Kidney tubule cell (primary cell): Measurements from ENCODE around the gene MRTFB.

Source experiments
- DNase-seq: peaks from one replicate; pipeline ENCODE4 v3.0.0-alpha.2; 2018; ENCODE audit warnings: low spot score

The MRTFB gene

GRCh38 chr16:14284930-14285512 lies 213.9 kb downstream of the MRTFB start:
- no peak for DNase-seq

- DNase-seq = peak; percentile 97
Measured at GRCh38 chr16:14285513-14286367, 214.6 kb downstream of the MRTFB start.

- DNase-seq = no peak
Measured at GRCh38 chr16:14286368-14287230, 215.5 kb downstream of the MRTFB start.

GRCh38 chr16:14289692-14290340 lies 218.7 kb downstream of the MRTFB start:
- DNase-seq = peak; percentile 51

GRCh38 chr16:14291286-14291685 lies 220.2 kb downstream of the MRTFB start:
- DNase-seq = no peak

- no peak for DNase-seq
Measured at GRCh38 chr16:14292051-14292825, 221.1 kb downstream of the MRTFB start.

- no peak for DNase-seq
Measured at GRCh38 chr16:14296663-14297062, 225.5 kb downstream of the MRTFB start.

- no peak for DNase-seq
Measured at GRCh38 chr16:14298374-14299122, 227.4 kb downstream of the MRTFB start.

GRCh38 chr16:14300705-14301168 lies 229.6 kb downstream of the MRTFB start:
- DNase-seq = peak; percentile 83

- peak; percentile 44 for DNase-seq
Measured at GRCh38 chr16:14301169-14302030, 230.3 kb downstream of the MRTFB start.

GRCh38 chr16:14302031-14302398 lies 230.9 kb downstream of the MRTFB start:
- peak; percentile 86 for DNase-seq

GRCh38 chr16:14302399-14303181 lies 231.5 kb downstream of the MRTFB start:
- peak; percentile 29 for DNase-seq

GRCh38 chr16:14303182-14303618 lies 232.1 kb downstream of the MRTFB start:
- DNase-seq = peak; percentile 13

- peak; percentile 21 for DNase-seq
Measured at GRCh38 chr16:14303639-14304394, 232.7 kb downstream of the MRTFB start.

GRCh38 chr16:14304891-14305460 lies 233.9 kb downstream of the MRTFB start:
- no peak for DNase-seq

- DNase-seq = no peak
Measured at GRCh38 chr16:14306485-14307058, 235.5 kb downstream of the MRTFB start.

GRCh38 chr16:14307059-14307526 lies 236.0 kb downstream of the MRTFB start:
- no peak for DNase-seq
